ENCODE results near the gene BCAP31.

The BCAP31 gene

DNA sequence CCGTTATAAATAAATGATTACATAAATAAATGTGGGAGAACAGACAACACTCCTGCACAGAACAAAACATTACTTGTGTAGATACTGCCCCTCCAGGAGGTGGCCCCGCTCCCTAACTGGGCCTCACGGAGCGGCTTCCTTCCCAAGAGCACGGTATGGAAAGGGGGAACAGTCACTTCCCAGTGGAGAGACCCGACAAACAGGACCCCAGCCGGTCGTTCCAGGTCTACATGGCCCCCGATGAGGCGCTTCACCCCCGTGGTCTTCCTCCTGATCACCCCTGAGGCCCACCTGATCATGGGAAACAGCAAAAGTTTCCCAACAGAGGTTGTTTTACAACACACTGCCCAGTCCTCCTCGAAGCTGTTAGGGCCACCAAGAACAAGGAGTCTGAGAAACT, 43.0 kb downstream of the BCAP31 start:
- Mint-ChIP-seq H3K9me3 (peaks cover 23% of the 10 kb centered on the region), H3K27me3 (ENCODE audit: low read depth) (peaks cover 6% of the 10 kb centered on the region), H3K4me3 (no peak overlapping the region), H3K4me1 (peaks cover 2% of the 10 kb centered on the region), H3K27ac (no peak overlapping the region), H3K36me3 (ENCODE audit: low read depth) (no peaks in the 10 kb centered on the region)
- TF ChIP-seq, protein P1, sequence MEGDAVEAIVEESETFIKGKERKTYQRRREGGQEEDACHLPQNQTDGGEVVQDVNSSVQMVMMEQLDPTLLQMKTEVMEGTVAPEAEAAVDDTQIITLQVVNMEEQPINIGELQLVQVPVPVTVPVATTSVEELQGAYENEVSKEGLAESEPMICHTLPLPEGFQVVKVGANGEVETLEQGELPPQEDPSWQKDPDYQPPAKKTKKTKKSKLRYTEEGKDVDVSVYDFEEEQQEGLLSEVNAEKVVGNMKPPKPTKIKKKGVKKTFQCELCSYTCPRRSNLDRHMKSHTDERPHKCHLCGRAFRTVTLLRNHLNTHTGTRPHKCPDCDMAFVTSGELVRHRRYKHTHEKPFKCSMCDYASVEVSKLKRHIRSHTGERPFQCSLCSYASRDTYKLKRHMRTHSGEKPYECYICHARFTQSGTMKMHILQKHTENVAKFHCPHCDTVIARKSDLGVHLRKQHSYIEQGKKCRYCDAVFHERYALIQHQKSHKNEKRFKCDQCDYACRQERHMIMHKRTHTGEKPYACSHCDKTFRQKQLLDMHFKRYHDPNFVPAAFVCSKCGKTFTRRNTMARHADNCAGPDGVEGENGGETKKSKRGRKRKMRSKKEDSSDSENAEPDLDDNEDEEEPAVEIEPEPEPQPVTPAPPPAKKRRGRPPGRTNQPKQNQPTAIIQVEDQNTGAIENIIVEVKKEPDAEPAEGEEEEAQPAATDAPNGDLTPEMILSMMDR (IDR thresholded peaks at IDR 0.05; ENCODE audit: unreplicated experiment in 3 of 3), result no peak

DNA sequence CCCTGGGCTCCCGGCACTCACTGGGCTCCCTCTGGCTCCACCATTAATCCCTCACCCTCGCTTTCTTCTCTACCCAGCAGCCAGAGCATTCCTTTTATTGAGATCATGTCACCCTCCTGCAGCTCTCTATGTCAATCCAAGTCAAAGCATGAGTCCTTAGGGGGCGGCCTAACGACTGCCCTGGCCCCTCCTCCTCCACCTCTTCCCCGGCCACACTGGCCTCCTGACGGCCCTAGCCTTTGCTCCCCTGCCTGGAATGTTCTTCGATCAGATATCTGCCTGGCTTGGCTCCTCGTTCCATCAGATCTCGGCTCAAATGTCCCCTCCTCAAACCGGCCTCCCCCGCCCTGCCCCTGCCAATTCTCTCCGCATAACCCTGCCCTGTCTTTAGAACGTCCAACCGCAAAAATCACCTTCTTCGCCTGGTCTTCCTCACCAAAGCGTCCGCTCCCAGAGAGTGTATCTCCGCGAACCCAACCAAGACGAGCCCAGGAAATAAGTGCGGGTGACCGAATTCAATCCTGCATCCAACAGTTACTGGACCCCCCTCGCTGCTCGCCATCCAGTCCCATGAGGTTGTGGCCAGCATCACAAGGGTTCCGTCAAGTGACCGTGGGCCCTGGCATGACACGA, 49.9 kb downstream of the BCAP31 start:
- TF ChIP-seq, protein P1 (IDR thresholded peaks at IDR 0.05; ENCODE audit: unreplicated experiment in 3 of 3), result no peak
- H3K4me1 Mint-ChIP-seq, result peaks cover 8% of the 10 kb centered on the region
- H3K27ac Mint-ChIP-seq, result no peak overlapping the region
- peaks cover 17% of the 10 kb centered on the region for H3K9me3 Mint-ChIP-seq
- peaks cover 27% of the 10 kb centered on the region for H3K27me3 Mint-ChIP-seq (ENCODE audit: low read depth)
- H3K36me3 Mint-ChIP-seq (ENCODE audit: low read depth), result no peaks in the 10 kb centered on the region
- H3K4me3 Mint-ChIP-seq, result peak overlapping the region; percentile 28 to 53 (median 49)

DNA sequence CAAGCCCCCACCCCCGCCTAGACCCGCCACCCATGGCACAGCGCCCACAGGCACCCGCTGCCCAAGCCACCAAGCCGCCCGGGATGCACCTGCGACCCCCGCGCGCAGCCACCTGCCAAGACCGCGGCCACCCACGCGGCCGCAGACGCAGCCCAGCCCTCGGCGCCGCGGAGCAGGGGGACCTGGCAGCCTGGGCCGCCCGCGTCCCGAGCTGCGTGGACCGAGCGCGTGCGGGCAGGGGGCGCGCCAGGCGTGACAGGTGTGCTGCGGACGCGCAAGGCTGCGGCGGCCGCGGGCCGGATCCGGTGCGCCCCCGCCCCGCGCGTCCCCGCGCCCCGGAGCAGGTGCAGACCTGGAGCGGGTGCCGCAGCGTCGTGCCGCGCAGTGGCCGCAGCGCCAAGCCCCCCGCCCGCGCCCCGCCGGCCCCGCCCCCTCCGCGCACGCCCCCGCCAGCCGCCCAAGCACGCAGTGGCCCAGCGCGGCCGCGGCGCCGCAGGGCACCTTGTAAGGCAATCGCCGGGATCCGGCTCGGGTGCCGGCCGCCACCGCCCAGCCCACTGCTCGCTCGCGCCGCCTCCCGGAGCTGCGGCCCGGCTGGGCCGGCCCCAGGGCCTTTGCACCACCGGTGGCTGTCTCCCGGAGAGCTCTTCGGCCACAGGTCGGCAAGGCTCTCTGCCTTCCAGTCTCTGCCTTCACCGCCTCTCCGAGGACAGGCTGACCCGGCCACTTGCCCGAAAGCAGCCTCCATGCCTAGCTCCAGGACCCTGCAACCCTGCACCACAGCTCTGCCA, 50.6 kb downstream of the BCAP31 start, which contains the start of gene PNCK:
Gene PNCK, minus strand, starts transcription at position 386 of the 791 bp plus-strand sequence. CDS start 737 bp downstream, outside the sequence.
- Mint-ChIP-seq H3K4me3 (peak within 1 kb of the TSS; percentile 49 to 67 (median 53)), H3K27ac (peak within 1 kb of the TSS in 1 of 3 experiments; percentile 56), H3K27me3 (ENCODE audit: low read depth) (peaks cover 27% of the 10 kb centered on the region), H3K9me3 (peaks cover 17% of the 10 kb centered on the region), H3K4me1 (peaks cover 8% of the 10 kb centered on the region), H3K36me3 (ENCODE audit: low read depth) (no peaks in the 10 kb centered on the region)
- TF ChIP-seq, protein P1 (IDR thresholded peaks at IDR 0.05; ENCODE audit: unreplicated experiment in 3 of 3), result no peak

DNA sequence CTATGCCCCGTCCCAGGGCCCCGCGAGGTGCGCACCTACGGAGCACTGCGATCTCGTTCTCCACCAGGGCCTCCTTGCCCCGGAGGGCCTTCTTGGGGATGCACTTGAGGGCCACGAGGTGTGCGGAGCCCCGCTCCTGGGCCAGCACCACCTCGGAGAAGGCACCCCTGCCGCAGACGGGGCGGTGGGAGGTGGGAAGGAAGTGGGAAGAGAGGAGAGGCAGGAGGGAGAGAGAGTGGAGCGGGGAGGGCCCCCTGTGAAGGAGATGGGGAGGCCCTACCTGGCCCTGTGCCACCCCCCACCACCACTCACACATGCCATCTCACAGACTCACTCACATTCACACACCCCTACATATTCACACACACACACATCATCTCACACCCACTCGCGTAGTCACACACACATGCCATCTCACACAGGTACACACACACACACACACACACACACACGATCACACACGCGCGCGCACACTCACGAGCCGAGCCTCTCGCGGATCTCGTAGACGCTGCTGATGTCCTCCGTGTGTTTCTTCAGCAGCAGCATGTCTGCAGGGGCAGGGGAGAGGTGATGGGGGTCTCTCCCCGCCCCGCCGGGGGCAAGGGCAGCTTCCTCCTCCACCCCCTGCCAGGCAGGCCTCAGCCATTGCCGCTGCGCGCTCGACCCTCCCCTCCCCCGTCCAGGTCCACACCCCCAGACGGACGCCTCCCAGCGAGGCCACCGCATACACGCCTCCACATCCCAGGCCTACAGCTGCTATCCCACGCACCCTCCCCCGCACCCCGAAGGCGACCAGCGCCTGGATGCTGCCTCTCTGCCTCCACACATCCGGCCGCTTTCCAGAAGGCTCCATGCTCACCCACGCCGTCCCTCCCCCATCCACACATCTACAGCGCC, 51.4 kb downstream of the BCAP31 start:
- TF ChIP-seq, protein P1 (IDR thresholded peaks at IDR 0.05; ENCODE audit: unreplicated experiment in 3 of 3), result no peak
- Mint-ChIP-seq H3K4me3 (peak overlapping the region; percentile 26 to 67 (median 44)), H3K36me3 (ENCODE audit: low read depth) (no peaks in the 10 kb centered on the region), H3K9me3 (peaks cover 20% of the 10 kb centered on the region), H3K4me1 (peaks cover 13% of the 10 kb centered on the region), H3K27ac (peak overlapping the region in 1 of 3 experiments; percentile 56), H3K27me3 (ENCODE audit: low read depth) (peaks cover 31% of the 10 kb centered on the region)

DNA sequence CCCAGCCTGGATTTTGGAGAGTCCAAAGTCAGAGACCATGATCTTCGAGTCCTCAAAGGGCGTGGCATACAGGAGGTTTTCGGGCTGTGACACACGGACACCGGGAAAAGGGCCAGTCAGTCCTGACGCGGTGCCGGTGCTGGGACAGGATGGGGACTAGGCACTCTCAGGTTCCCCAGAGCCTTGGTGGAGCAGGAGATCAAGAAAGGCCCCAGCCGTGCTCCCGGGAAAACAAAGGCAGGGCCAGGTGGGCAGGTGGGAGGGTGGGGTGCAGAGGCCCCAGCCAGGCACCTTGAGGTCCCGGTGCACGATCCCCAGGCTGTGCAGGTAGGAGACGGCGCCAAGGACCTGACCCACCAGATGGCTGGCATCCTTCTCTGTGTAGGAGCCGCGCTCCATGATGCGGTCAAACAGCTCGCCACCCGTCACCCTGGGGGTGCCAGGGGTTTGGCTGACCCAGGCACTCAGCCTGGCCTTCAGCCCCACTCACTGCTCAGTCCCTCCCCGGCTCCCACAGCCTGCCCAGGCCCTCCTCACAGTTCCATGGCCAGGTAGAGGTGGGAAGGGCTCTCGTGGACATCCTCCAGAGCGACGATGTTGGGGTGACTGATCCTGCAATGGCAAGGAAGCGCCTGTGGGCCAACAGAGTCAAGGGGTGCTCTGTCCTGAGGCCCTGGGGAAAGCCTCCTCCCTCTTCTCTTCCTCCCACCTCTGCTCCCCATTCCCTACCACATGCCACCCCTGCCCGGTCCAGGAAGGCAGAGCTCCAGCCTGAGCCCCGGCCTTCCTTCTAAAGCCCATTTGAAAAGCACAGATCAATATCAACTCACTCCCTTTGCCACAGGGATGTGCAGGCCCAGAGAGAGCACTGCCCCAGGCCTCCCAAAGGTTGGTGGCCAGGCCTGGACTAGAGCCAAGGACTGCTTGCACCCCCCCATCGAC, 52.3 kb downstream of the BCAP31 start:
- Mint-ChIP-seq H3K27me3 (ENCODE audit: low read depth) (peaks cover 40% of the 10 kb centered on the region), H3K4me1 (peaks cover 13% of the 10 kb centered on the region), H3K9me3 (peaks cover 22% of the 10 kb centered on the region), H3K36me3 (ENCODE audit: low read depth) (no peaks in the 10 kb centered on the region), H3K27ac (no peak overlapping the region), H3K4me3 (no peak overlapping the region)
- TF ChIP-seq, protein P1 (IDR thresholded peaks at IDR 0.05; ENCODE audit: unreplicated experiment in 3 of 3), result no peak

Measured in nephron (organoid).